Measurements from ENCODE around the gene SLC46A3.

The SLC46A3 gene

DNA sequence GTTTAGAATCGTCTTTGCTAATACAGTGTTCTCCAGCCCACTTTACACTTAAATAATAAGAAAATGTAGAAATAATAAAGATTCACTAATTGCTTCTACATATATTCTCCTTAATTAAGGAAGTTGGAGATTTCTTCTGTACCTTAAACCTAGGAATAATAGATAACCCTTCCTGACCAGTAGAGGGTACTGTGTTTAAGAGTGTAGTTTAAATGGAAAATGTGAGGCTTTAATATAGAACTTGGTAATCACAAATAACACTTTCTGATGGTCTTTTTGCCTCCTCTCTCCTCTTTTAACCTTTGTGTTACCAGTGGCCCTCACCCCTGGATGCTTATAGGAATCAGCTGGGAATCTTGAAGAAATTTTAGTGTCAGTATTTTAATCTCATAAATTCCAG lies 39.1 kb downstream of the SLC46A3 start:
- Histone ChIP-seq H3K36me3 (ENCODE audit: insufficient read depth) (peaks cover 2% of the 10 kb centered on the region; the same call in 1 of the 2 replicates), H3K4me1 (ENCODE audit: low read depth, poor library complexity, severe bottlenecking) (no peaks in the 10 kb centered on the region), H3K79me2 (ENCODE audit: insufficient read depth, low read depth) (no peaks in the 10 kb centered on the region), H2AFZ (ENCODE audit: low read depth) (no peak overlapping the region), H3K4me2 (no peak overlapping the region), H3K27me3 (ENCODE audit: insufficient read depth, low read depth) (no peaks in the 10 kb centered on the region), H4K20me1 (ENCODE audit: insufficient read depth) (no peaks in the 10 kb centered on the region), H3K9ac (no peak overlapping the region), H3K27ac (no peak overlapping the region), H3K4me3 (IDR thresholded peaks at IDR 0.05; ENCODE audit: insufficient read depth, low read depth, low read length) (no peak overlapping the region)
- TF ChIP-seq, protein P1, sequence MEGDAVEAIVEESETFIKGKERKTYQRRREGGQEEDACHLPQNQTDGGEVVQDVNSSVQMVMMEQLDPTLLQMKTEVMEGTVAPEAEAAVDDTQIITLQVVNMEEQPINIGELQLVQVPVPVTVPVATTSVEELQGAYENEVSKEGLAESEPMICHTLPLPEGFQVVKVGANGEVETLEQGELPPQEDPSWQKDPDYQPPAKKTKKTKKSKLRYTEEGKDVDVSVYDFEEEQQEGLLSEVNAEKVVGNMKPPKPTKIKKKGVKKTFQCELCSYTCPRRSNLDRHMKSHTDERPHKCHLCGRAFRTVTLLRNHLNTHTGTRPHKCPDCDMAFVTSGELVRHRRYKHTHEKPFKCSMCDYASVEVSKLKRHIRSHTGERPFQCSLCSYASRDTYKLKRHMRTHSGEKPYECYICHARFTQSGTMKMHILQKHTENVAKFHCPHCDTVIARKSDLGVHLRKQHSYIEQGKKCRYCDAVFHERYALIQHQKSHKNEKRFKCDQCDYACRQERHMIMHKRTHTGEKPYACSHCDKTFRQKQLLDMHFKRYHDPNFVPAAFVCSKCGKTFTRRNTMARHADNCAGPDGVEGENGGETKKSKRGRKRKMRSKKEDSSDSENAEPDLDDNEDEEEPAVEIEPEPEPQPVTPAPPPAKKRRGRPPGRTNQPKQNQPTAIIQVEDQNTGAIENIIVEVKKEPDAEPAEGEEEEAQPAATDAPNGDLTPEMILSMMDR (conservative IDR thresholded peaks at IDR 0.05; ENCODE audit: low read depth, low read length), result peak; percentile 32; the same call in 1 of the 2 replicates

DNA sequence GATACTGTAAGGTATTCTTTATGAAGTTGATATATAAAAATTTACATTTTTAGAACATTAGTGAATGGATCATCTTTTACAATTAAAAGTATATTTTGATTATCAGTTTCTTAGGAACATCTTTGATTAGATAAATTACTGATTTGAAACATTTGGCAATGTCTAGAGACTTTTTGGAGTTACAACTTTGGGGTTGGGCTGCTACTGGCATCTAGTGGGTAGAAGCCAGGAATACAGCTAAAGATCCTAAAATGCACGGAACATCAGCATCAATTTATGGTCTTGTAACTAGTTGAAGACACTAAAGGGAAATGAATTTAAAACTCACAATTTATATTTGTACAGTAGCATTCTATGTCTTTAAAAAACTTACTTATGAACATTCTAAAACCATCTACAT lies 40.0 kb downstream of the SLC46A3 start:
- Histone ChIP-seq H3K36me3 (ENCODE audit: insufficient read depth) (peaks cover 2% of the 10 kb centered on the region; the same call in 1 of the 2 replicates), H3K79me2 (ENCODE audit: insufficient read depth, low read depth) (no peaks in the 10 kb centered on the region), H3K27me3 (ENCODE audit: insufficient read depth, low read depth) (no peaks in the 10 kb centered on the region), H3K4me1 (ENCODE audit: low read depth, poor library complexity, severe bottlenecking) (no peaks in the 10 kb centered on the region), H3K27ac (no peak overlapping the region), H2AFZ (ENCODE audit: low read depth) (no peak overlapping the region), H3K4me3 (IDR thresholded peaks at IDR 0.05; ENCODE audit: insufficient read depth, low read depth, low read length) (no peak overlapping the region), H3K9ac (no peak overlapping the region), H4K20me1 (ENCODE audit: insufficient read depth) (no peaks in the 10 kb centered on the region), H3K4me2 (no peak overlapping the region)
- TF ChIP-seq, protein P1 (conservative IDR thresholded peaks at IDR 0.05; ENCODE audit: low read depth, low read length), result no peak

DNA sequence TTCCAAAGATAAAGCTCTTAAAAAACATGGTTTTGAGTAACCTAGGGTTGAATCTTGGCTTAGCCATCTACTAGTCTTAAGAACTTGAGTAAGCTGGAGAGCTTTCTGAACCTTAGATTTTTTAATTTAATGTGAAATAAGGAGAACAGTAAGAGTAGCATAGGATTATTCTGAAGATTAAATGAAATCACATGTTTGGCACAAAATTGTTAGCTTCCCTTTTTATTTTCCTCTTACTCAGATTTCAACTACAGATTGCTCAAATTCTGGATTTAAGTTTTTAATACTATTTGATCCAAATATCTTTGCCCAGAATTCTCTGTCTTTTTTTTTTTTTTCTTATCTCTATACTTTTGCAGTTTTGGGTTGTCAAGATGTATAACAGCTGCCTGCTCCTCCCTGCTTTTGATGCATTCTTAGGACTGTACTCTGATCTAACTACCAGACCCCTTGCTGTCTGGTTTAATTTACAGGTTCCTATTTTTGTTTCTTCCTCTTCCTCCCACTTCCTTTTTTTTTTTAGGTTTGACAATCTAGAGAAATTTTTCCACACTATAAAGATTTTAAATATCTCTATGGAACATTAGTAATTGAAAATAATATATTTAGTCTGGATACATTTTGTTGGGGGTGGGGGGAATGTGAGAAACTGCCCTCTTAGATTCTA lies 47.5 kb downstream of the SLC46A3 start:
- H4K20me1 ChIP-seq (ENCODE audit: insufficient read depth), result no peaks in the 10 kb centered on the region
- H3K27me3 ChIP-seq (ENCODE audit: insufficient read depth, low read depth), result no peaks in the 10 kb centered on the region
- no peak overlapping the region for H3K27ac ChIP-seq
- H3K79me2 ChIP-seq (ENCODE audit: insufficient read depth, low read depth), result no peaks in the 10 kb centered on the region
- H2AFZ ChIP-seq (ENCODE audit: low read depth), result no peak overlapping the region
- TF ChIP-seq, protein P1 (conservative IDR thresholded peaks at IDR 0.05; ENCODE audit: low read depth, low read length), result no peak
- peaks cover 3% of the 10 kb centered on the region; the same call in 1 of the 2 replicates for H3K36me3 ChIP-seq (ENCODE audit: insufficient read depth)
- H3K4me2 ChIP-seq, result no peak overlapping the region
- H3K4me3 ChIP-seq (IDR thresholded peaks at IDR 0.05; ENCODE audit: insufficient read depth, low read depth, low read length), result no peak overlapping the region
- no peak overlapping the region for H3K9ac ChIP-seq
- no peaks in the 10 kb centered on the region for H3K4me1 ChIP-seq (ENCODE audit: low read depth, poor library complexity, severe bottlenecking)

DNA sequence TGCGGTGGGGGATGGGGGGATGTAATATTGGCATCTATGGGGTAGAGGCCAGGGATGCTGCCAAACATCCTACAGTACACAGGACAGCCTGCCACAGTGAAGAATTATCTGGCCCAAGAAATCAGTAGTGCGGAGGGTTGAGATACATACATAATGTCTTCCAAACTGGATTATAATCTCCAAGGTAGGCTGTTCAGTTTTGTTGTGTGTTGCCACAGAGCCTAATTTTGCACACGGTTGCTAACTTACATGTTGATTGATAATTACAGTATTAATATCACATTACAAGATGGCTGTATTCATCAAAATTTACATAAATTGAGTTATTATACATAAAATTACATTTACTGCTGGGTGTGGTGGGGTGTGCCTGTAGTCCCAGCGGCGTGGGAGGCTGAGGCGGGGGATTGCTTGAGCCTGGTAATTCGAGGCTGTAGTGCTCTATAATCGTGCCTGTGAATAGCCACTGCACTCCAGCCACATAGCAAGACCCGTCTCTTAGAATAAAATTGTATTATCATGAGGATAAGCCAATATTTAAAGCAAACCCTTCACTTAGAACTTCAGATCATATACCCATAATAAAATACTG lies 51.8 kb downstream of the SLC46A3 start:
- Histone ChIP-seq H3K4me3 (IDR thresholded peaks at IDR 0.05; ENCODE audit: insufficient read depth, low read depth, low read length) (no peak overlapping the region), H3K79me2 (ENCODE audit: insufficient read depth, low read depth) (peaks cover 9% of the 10 kb centered on the region; the same call in 1 of the 2 replicates), H2AFZ (ENCODE audit: low read depth) (no peak overlapping the region), H3K9ac (no peak overlapping the region), H4K20me1 (ENCODE audit: insufficient read depth) (no peaks in the 10 kb centered on the region), H3K4me2 (no peak overlapping the region), H3K4me1 (ENCODE audit: low read depth, poor library complexity, severe bottlenecking) (peaks cover under 1% of the 10 kb centered on the region), H3K27me3 (ENCODE audit: insufficient read depth, low read depth) (no peaks in the 10 kb centered on the region), H3K27ac (no peak overlapping the region), H3K36me3 (ENCODE audit: insufficient read depth) (peaks cover 3% of the 10 kb centered on the region; the same call in 1 of the 2 replicates)
- TF ChIP-seq, protein P1 (conservative IDR thresholded peaks at IDR 0.05; ENCODE audit: low read depth, low read length), result no peak

Measured in KMS-11 (cell line).